Stimulated activated CD4-positive, alpha-beta T cell treated with anti-CD3 and anti-CD28 coated beads, Interleukin-4, amount 100 ng/mL, for 4 hours (primary cell): Measurements from ENCODE around the gene JMJD6.

Experiments used
- DNase-seq, 2 experiments: peaks; one replicate each; pipeline ENCODE4 v3.0.0-alpha.2; 2020

JMJD6 gene

DNA sequence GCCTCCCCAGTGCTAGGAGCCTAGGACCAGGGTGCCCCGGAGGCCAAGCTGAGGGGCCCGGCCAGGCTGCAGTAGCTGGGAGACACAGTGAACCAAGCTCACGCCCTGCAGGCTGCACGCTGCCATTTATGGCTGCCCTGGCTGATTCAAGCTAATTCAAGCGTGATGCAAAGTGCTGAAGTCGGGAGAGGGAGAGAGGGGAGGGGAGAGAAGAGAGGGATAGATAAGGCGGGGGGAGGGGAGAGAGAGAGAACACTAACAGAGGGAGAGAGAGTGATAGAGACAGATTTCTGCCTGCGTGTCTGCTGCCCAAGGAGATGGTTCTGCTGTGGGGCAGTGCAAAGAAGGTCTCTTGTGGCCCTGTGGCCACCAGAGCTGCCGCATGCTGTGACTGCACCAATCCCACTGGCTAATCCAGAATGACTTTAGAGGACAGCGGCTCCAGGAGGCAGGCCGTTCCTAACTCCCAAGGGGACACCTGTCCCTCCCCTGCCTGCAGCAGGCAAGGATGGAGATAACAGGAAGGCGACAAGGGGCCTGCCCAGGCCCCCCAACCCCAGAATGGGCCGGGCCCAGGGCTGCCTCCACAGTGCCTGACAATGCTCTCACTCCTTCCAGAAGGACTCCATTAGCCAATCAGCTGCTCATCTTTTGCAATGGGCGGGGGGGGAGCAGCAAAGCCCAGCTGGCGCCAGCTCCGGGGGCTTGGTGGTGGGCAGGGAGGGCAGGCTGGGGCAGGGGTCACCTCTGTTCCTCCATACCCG is 28.5 kb downstream of the JMJD6 start:
- no peak for DNase-seq

DNA sequence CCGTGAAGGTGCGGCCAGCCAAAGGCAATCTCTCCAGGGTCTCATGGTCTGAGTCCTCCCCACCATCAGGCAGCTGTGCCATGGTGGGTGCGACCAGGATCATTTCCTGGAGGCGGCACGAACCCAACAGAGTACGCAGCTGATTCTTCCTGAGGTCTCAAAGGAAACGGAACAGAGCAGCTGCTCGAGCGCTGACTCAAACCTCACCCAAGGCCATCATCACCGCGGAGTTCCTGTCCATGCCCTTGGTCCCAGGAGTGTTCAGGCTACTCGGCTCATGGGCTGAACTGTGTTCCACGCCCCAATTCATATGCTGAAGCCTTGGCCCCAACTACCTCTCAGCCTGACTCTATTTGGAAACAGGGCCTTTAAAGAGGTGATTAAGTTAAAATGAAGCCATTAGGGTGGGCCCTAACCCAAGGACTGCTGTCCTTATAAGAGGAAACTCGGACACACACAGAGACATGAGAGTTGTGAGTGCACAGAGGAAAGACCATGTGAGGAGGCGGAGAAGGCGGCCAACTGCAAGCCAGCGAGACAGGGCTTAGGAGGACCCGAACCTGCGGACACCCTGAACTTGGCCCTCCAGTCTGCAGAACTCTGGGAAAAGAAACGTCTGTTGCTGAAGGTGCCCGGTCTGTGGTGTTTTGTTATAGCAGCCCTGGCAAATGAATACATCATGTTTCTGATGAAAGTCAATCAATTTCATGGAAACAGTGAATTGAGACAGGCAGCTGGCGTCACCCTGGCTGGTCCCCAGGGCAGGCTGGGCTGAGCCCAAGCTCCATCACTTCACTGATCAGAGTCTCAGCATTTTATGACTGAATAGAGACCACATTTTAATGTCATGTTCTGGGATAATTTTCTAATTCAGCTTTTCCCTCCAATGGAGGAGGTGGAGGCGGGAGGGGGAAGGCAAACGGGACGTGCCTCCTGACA is 29.4 kb downstream of the JMJD6 start:
- DNase-seq: no peak

DNA sequence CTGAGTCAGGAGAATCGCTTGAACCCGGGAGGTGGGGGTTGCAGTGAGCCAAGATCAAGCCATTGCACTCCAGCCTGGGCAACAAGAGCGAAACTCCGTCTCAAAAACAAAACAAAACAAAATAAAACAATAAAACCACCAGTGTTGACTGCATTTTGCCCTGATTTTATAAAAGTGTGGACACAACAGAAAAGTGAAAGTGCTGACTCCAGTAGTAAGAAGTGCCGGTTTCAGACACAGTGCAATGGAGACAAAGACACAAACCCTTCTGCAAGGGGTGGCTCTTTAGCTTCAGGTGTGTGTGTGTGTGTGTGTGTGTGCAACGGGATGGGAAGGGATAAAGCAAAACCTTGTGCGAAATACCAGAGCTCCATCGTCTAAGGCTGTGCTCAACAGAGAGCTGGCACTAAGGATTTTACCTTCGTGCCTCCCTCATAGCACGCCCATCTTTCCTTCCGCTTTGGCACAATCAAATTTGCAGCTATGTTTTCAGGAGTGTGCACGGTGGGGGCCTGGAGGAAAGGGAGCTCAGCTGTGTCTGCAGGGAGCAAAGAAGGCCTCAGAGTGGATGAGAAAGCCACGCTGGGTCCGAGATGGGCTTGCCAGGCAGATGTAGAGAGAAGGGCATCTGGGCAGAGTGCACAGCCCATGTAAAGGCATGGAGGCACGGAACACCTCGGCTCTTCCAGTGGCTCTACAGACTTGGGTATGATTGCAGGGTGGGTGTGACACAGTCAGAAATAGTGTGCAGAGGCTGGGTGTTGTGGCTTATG is 31.2 kb downstream of the JMJD6 start:
- DNase-seq: no peak

DNA sequence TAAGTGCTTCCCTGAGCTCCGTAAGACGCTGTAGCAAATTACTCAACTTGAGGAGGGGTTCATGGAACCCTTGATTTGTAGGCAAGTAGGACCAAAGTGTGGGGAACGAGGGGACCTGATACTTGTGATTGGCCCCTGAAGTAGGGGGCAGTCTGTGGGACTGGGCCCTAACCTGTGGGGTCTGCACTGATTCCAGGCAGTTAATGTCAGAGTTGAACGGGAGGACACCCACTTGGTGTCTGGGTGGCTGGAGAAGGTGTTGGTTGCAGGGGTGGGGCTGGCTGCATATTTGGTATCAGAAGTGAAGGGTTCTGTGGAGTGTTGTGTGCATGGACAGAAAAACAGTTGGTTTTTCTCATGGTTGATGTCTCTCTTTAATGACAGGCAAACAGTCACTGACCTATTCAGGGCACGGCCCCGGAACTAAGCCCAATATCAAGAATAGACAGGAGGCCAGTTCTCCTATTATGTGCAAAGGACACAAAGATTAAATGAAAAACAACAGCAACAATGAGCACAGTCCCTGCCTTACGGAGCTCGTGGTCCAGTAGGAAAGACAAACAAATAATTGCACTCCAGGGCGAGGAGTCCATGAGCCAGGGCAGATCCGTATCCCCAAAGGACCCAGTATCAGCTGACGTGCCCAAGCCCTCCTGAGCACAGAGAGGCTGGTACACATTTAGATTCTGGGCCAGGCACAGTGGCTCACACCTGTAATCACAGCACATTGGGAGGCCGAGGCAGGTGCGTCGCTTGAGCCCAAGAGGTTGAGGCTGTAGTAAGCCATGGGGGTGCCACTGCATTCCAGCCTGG is 34.8 kb downstream of the JMJD6 start:
- DNase-seq: no peak

DNA sequence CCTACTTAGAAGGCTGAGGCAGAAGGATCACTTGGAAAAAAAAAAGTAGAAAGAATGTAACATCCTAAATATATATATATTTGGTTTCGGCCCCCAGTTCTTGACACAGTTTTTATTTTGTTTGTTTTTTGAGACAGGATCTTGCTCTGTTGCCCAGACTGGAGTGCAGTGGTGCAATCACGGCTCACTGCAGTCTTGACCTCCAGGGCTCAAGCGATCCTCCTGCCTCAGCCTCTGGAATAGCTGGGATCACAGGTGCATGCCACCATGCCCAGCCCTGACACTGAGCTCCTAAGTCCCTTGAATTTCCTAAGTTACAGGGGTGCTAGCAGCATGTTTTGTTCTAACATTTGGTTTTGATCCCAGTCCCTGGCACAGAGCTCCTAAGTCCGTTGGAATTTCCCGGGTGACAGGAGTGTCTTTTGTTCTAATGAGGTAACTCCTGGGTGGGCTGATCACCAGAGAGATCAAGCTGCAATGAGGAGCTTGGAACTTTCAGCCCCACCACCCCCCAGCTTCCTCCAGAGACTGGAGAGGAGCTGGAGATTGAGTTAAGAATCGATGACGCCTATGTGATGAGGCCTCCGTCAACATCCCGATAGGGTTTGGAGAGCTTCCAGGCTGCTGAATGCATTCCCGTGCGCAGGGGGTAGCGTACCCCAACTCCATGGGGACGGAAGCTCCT is 35.7 kb downstream of the JMJD6 start:
- no peak for DNase-seq

DNA sequence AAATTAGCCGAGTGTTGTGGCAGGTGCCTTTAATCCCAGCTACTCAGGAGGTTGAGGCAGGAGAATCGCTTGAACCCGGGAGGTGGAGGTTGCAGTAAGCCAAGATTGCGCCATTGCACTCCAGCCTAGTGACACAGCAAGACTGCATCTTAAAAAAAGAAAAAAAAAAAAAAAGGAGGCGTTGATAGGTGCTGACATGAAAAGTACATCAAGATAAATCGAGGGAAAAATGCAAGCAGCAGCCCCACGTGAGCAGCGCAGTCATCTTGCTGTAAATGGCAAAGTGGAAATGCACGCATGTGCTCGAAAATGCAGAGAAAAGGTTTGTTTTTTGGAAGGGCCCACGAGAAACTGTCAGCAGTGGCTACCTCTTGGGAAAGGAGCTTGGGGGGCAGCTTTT is 36.5 kb downstream of the JMJD6 start:
- no peak for DNase-seq

DNA sequence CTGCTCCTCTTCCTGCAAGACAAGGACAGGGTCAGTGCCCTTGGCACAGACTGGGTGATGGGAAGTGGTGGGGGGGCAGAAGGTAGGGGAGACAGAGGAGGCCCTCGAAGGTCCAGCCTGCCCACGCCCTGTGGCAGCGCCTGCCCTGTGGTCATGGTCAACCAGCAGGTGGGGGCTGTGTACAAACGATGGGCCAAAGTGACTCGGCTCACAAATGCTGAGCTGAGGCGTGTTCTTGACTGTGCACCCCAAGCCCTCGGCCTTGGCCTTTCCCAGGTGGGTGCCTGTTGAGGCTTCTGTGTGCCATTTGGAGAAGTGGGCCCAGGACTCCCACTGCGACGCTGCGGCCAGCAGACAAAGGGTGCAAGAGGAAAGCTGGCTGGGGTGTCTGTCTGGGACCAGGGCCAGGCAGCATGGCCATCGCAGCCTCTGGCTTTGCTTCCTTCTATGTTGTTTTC is 38.2 kb downstream of the JMJD6 start:
- no peak for DNase-seq

DNA sequence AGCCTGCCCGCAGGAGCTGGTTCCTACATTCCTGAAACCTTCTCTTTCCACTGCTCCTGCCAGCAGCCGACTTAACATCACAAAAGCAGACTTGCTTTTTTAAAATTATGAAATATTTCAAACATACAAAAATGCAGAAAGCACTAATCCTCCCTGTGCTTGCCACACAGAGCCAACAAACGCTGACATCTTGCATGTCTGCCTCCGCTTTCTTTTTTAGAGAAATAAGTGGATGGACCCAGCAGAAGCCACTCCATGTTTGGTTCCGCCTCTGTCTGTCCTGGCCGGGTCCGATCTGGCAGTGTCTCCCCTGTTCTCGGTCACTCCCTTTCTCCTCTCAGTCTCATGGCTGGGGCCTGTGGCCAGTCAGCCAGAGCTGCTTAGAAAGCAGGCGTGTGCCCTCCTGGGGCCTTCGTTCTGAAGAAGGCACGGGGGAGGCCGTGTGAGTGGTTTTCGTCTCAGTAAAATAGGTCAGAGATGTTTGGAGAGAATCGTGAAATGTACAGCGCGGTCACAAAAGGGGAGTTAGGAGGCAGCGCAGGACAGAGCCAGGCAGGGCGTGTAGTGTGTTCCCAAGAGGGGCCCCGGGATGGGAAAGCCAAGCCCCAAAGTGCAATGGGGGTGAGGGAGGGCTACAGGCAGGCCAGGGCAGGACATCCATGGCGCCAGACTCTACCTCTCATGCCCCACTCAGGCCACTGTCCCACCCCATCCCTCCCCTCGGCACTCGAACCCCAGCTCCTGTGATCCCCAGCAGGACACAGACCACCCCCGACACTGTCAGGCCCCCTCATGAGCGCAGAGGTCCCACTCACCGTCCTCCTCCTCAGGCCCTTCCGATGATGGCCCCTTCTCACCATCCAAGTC is 38.9 kb downstream of the JMJD6 start:
- no peak for DNase-seq

DNA sequence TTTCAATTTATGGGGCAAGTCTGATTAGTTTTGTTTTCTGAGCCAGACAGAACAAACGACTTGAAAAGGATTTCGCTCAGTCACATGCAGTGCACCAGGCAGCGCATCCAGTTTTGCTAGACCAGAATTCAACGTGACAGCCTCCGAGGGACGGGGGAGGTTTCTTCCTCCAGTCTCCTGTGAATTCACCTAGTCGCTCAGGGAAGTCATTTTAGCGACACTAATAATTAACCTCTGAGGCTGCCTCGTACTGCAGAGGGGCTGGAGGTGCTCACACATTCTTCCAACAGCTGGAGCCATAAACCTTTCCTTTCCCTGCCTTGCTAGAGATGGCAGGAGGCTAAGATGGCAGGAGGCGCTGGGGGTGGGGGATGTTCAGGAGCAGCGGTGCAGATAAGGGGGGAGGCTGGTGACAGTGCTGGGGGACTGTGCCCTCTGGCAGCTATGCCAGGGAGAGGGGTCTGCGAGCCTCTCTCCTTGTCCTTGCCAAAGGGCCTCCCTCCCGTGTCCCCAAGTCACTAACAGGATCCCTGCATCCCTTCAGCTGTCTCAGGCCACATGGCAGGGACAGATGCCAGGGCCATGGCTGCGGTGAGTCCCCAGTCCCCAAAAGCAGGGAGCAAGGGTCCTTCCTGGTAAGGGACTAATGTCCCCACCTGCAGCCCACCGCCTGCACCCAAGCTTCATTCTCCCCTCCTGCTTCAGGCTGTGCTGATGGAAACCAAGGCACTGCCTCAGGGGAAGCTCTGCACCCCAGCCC is 39.7 kb downstream of the JMJD6 start:
- no peak for DNase-seq

DNA sequence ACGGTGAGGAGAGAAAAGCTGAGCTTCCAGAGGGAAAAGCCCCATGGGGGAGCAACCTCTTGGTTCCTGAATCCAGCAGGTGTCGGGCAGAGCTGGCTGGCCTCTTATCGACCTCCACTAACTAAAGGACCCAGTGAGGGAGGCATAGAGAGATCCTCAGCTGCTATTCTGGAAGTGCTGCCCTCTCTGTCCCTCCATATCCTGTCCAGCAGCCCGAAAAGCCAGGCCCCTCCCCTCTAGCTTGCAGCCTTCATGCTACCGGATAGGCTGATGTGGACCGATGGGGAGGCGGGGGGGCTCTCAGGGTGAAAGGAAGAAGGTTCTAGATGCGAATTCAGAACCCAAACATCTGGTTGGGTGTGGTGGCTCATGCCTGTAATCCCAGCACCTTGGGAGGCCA is 40.6 kb downstream of the JMJD6 start:
- DNase-seq: no peak

DNA sequence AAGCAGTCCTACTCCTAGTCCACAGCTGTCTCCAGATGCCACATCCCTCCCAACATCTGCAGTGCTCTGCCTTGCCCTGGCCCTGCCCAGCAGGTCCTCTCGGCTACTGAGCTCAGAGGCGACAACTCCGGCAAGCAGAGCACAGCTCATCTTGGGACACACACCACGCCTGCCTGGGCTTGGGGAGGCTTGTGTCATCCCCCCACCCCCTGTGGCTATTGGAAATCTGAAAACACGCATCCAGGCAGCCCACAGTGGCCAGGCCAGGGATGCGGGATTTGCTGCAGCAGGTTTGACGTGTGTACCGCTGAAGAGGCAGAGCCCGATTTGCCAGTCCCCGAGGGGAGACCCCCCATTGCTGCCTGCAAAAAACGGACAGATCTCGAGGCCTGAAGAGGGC is 41.0 kb downstream of the JMJD6 start:
- no peak for DNase-seq

DNA sequence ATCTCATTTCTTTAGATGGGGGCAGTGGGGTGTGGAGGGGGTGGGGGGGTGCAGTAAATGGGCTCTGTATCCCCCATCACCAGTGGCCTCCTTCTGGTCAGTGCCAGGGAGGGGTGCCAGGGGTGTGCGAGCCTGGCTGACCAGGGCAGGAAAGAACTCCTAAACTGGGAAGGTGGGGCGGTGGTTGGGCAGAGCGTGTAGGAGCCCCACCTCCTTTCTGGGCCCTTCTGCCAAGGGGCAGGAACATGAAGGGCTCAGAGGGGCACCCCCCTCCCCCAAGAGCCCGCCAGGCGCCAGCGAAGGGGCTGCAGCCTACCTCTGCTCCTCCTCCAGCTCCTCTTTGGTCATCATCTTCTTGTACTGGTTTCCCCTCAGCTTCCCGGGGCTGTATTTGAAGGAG is 41.6 kb downstream of the JMJD6 start:
- no peak for DNase-seq

DNA sequence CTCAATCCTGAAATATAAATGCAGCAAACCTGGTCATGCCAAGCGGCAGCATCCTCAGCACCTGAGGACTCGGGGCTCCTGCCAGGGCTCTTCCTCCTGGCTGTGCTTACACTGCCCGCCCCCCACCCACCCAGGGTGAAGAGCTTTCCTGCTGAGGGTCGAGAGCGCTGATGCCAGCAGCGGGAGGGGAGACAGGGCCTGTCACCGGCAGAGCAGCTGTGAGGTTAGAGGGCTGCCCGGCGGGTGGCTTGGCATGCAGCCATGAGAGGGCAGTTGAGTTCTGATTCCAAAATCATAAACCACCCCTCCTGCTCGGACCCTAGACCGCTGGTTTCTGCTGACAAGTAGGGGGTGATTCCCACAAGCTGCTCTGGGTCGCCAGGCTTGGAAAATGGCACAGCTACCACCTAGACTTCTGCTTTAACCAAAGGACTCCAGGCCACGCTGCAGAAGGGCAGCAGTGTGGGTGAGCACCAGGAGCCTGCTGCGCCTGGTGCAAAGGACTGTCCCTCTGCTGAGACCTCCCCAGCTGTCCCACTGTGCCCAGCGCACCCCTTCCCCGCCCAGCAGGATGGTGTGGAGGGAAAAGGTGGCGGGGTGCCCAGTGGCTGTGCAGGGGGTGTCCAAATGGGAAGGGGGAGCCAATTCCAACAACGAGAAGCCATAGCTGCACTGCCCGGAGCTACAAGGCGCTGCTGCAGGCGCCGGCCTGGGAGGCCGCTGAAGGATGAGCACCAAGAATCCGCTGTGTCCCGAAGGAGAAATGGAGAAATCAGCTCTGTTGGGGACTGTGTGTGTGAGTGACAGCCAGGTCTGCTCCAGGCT is 42.3 kb downstream of the JMJD6 start:
- DNase-seq: no peak

DNA sequence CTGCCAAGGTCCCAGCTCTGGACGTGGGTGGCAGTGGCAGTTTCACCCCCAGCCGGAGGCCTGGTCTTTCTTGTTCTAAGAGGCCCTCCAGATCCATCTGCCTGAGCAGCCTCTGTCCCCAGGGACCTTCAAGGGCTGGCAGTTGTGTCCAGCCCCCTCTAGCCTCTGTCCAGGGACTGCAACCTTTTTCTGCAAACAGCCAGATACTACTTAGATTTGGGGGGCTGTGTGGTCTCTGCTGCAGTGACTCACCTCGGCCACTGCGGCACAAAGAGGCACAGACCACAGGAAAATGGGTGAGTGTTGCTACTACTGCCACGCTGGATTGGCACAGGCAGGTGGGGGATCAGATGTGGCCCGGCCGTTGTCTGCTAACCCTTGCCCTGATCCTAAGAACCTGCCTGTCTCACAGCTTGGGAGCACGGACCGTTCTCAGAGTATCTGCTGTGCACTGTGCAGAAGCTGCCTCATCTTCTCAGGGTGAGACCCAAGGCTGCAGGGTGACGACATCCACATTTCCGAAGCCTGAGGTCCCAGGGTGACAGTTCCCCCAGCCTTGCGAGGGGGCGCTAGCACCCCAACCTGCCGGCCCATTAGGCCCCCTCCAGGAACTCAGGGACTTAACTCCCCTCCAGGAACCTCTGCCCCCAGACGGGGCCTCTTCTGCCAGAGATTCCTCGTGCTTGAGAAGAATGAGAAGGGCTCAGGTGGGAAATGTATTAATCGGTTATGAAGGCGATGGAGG is 43.2 kb downstream of the JMJD6 start:
- DNase-seq: no peak

DNA sequence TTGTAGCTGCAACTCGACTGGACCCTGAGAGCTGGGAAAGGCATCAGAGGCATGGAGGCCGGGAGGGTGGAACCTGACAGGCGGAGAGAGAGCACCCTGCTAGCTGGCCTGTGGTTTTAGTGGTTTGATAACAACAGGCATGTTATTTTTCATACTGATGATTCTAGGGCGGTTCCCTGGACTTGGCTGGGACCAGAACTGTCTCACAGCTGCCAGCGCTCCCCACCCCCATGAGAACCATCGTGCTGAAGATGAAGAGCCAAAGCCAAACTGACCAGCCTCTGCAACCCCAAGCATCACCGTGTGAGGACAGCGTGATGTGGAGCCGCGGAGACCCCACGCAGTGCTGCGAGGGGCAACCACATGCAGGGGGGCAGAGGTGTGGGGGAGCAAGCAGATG is 44.1 kb downstream of the JMJD6 start:
- no peak for DNase-seq

DNA sequence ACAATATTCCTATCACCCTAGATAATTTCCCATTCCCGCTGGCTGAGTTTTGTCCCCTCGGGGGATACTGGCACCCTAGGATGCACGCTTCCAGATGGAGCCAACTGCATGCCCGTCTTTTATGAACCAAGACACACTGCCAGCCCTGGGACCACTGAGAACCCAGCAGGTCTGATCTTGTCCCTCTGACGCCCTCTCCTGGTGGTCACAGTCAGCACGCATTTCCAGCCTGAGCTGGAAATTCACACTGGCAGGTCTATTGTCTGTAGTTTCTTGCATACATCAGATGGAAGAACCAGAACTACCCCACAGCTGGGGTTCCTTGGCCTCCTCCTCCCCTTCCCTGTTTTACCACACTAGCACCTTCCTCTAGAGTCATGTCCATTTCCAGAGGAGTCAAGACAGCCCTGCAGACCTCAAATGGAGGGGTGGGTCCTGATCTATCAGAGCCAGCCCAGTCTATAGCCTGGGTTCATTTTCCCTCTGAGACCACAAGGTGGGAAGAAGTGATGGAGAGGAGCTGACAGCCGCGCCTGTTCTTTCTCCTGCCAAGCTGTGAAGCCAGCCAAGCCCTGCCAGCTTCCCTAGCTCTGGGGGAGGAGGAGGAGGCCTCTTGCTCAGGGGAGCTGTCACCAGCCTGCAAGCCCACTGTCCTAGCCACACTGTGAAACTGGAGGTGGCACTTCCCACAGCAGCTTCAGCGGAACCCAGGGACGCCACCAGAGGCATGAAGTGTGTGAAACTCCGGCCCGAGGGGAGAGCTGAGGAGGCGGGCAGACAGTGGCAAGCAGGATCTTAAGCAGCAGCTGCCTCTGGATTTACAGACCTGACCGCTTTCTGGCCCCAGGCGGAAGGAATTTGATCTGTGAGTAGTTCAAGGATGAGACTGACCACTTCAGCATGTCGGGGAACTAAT is 44.9 kb downstream of the JMJD6 start:
- peak; percentile 49 to 50 for DNase-seq

DNA sequence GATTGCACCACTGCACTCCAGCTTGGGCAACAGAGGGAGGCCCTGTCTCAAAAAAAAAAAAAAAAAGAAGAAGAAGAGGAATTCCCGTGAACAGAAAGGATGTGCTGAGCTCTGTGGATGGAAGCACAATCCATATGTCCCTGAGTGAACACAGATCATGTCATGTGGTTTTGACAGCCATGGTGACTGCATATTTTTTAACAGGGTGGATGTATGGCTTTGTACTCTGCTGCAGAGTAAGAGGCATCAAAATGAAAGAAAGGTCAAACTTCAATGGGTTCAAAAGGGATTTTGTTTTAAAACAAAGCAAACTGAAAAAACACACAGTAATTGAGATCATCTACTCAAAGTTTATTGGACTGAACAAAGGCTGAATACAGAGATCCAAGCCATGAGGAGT is 47.2 kb downstream of the JMJD6 start:
- no peak for DNase-seq
